MG63 (cell line): ENCODE measurements around the gene DUS2. TPM values are rescaled to one million over a fixed set of nuclear protein-coding genes. Genes with fewer than 3 reads are reported as not detected.
"Not testable (repeated sequence)": the region's sequence is repeated elsewhere in the genome, so short reads cannot be mapped to it uniquely, and the experiment has no call there.

Experiments used
- DNase-seq: peaks from one replicate; pipeline ENCODE4 v3.0.0-alpha.2; 2020
- H3K27me3 ChIP-seq: fragments of 250-450 bp; sonication (Bioruptor Pico); 2 replicates; pipeline ENCODE4 v1.5.1; 2020; ENCODE audit warnings: mild to moderate bottlenecking, moderate library complexity
- H3K36me3 ChIP-seq: fragments of 250-450 bp; sonication (Bioruptor Pico); 2 replicates; pipeline ENCODE4 v1.5.1; 2020; ENCODE audit warnings: mild to moderate bottlenecking, moderate library complexity
- H3K4me3 ChIP-seq: fragments of 250-450 bp; sonication (Bioruptor Pico); 2 replicates; pipeline ENCODE4 v1.5.1; 2020; ENCODE audit warnings: mild to moderate bottlenecking, moderate library complexity
- H3K9me3 ChIP-seq: fragments of 250-450 bp; sonication (Bioruptor Pico); 2 replicates; pipeline ENCODE4 v1.5.1; 2020; ENCODE audit warnings: mild to moderate bottlenecking, moderate library complexity
- total RNA-seq: library from RNA; depleted of rRNA; stranded (reverse); fragments of >200 nt; shearing (Covaris generic); gene quantifications from 2 replicates; pipeline ENCODE4 v1.2.3, GENCODE V29; 2014; ENCODE audit warnings: low replicate concordance

DUS2 gene
- total RNA-seq, 1 experiment from 2014 or later: 16.9 TPM

GRCh38 chr16:68021490-68021889, 1.6 kb upstream of the DUS2 start:
- H3K9me3 ChIP-seq: no peaks in the 10 kb centered on the region
- no peaks in the 10 kb centered on the region for H3K27me3 ChIP-seq
- no peak overlapping the region; the same call in 1 of the 2 replicates for H3K4me3 ChIP-seq
- DNase-seq: no peak
- H3K36me3 ChIP-seq: peaks cover 3% of the 10 kb centered on the region; the same call in 1 of the 2 replicates

- H3K9me3 ChIP-seq: no peaks in the 10 kb centered on the region
- peak overlapping the region; percentile 91 for H3K4me3 ChIP-seq
- peaks cover 3% of the 10 kb centered on the region; the same call in 1 of the 2 replicates for H3K36me3 ChIP-seq
- no peak for DNase-seq
- no peaks in the 10 kb centered on the region for H3K27me3 ChIP-seq
Measured at GRCh38 chr16:68022278-68022727, 781 bp upstream of the DUS2 start.

GRCh38 chr16:68028996-68029395, 5.9 kb downstream of the DUS2 start:
- no peaks in the 10 kb centered on the region for H3K9me3 ChIP-seq
- no peak for DNase-seq
- H3K36me3 ChIP-seq: no peaks in the 10 kb centered on the region
- no peak overlapping the region for H3K4me3 ChIP-seq
- H3K27me3 ChIP-seq: no peaks in the 10 kb centered on the region

GRCh38 chr16:68030108-68030507, 7.0 kb downstream of the DUS2 start:
- H3K9me3 ChIP-seq, H3K27me3 ChIP-seq, H3K4me3 ChIP-seq, H3K36me3 ChIP-seq: not testable (repeated sequence)
- DNase-seq: peak; percentile 37

GRCh38 chr16:68031951-68032350, 8.9 kb downstream of the DUS2 start:
- Histone ChIP-seq H3K9me3 (no peaks in the 10 kb centered on the region), H3K36me3 (no peaks in the 10 kb centered on the region), H3K4me3 (no peak overlapping the region), H3K27me3 (no peaks in the 10 kb centered on the region)
- DNase-seq: peak; percentile 31

GRCh38 chr16:68033101-68033500, 10.0 kb downstream of the DUS2 start:
- H3K36me3 ChIP-seq: no peaks in the 10 kb centered on the region
- no peaks in the 10 kb centered on the region for H3K9me3 ChIP-seq
- H3K27me3 ChIP-seq: no peaks in the 10 kb centered on the region
- no peak overlapping the region for H3K4me3 ChIP-seq
- no peak for DNase-seq

- Histone ChIP-seq H3K9me3 (no peaks in the 10 kb centered on the region), H3K27me3 (no peaks in the 10 kb centered on the region), H3K36me3 (peaks cover 1% of the 10 kb centered on the region; the same call in 1 of the 2 replicates), H3K4me3 (no peak overlapping the region)
- DNase-seq: no peak
Measured at GRCh38 chr16:68035227-68035626, 12.1 kb downstream of the DUS2 start.

GRCh38 chr16:68037841-68038597, 14.9 kb downstream of the DUS2 start:
- peaks cover 7% of the 10 kb centered on the region for H3K36me3 ChIP-seq
- H3K4me3 ChIP-seq: no peak overlapping the region
- H3K27me3 ChIP-seq: no peaks in the 10 kb centered on the region
- H3K9me3 ChIP-seq: no peaks in the 10 kb centered on the region
- no peak for DNase-seq

- Histone ChIP-seq H3K9me3 (no peaks in the 10 kb centered on the region), H3K27me3 (no peaks in the 10 kb centered on the region), H3K4me3 (no peak overlapping the region), H3K36me3 (peaks cover 7% of the 10 kb centered on the region)
- DNase-seq: peak; percentile 41
Measured at GRCh38 chr16:68040506-68041288, 17.6 kb downstream of the DUS2 start.

- H3K27me3 ChIP-seq: no peaks in the 10 kb centered on the region
- peaks cover 7% of the 10 kb centered on the region for H3K36me3 ChIP-seq
- no peaks in the 10 kb centered on the region for H3K9me3 ChIP-seq
- no peak overlapping the region for H3K4me3 ChIP-seq
- DNase-seq: no peak
Measured at GRCh38 chr16:68041783-68042182, 18.7 kb downstream of the DUS2 start.

- no peak for DNase-seq
- no peaks in the 10 kb centered on the region for H3K27me3 ChIP-seq
- no peaks in the 10 kb centered on the region for H3K9me3 ChIP-seq
- H3K36me3 ChIP-seq: peaks cover under 1% of the 10 kb centered on the region
- H3K4me3 ChIP-seq: no peak overlapping the region
Measured at GRCh38 chr16:68046106-68046505, 23.0 kb downstream of the DUS2 start.

GRCh38 chr16:68047987-68048386, 24.9 kb downstream of the DUS2 start:
- Histone ChIP-seq H3K36me3 (no peaks in the 10 kb centered on the region; the same call in 1 of the 2 replicates), H3K9me3 (no peaks in the 10 kb centered on the region)
- DNase-seq: no peak

GRCh38 chr16:68049449-68049848, 26.4 kb downstream of the DUS2 start:
- Histone ChIP-seq H3K4me3 (no peak overlapping the region), H3K36me3 (peaks cover 2% of the 10 kb centered on the region), H3K9me3 (no peaks in the 10 kb centered on the region), H3K27me3 (no peaks in the 10 kb centered on the region)
- no peak for DNase-seq

More at GRCh38 chr16:68047987-68048386, 24.9 kb downstream of the DUS2 start:
- H3K4me3 ChIP-seq: no peak overlapping the region
- no peaks in the 10 kb centered on the region for H3K27me3 ChIP-seq

GRCh38 chr16:68055395-68055794, 32.3 kb downstream of the DUS2 start:
- H3K9me3 ChIP-seq: no peaks in the 10 kb centered on the region
- no peak for DNase-seq
- H3K4me3 ChIP-seq: no peak overlapping the region
- H3K27me3 ChIP-seq: no peaks in the 10 kb centered on the region
- peaks cover 2% of the 10 kb centered on the region for H3K36me3 ChIP-seq

GRCh38 chr16:68059804-68060203, 36.7 kb downstream of the DUS2 start:
- Histone ChIP-seq H3K36me3 (no peaks in the 10 kb centered on the region; the same call in 1 of the 2 replicates), H3K27me3 (no peaks in the 10 kb centered on the region), H3K4me3 (no peak overlapping the region), H3K9me3 (no peaks in the 10 kb centered on the region)
- no peak for DNase-seq

GRCh38 chr16:68061396-68061795, 38.3 kb downstream of the DUS2 start:
- DNase-seq: no peak
- no peaks in the 10 kb centered on the region for H3K9me3 ChIP-seq
- no peaks in the 10 kb centered on the region for H3K27me3 ChIP-seq
- no peak overlapping the region for H3K4me3 ChIP-seq
- H3K36me3 ChIP-seq: no peaks in the 10 kb centered on the region; the same call in 1 of the 2 replicates

- H3K4me3 ChIP-seq: no peak overlapping the region
- no peaks in the 10 kb centered on the region for H3K27me3 ChIP-seq
- H3K9me3 ChIP-seq: no peaks in the 10 kb centered on the region
- H3K36me3 ChIP-seq: no peaks in the 10 kb centered on the region; the same call in 1 of the 2 replicates
- no peak for DNase-seq
Measured at GRCh38 chr16:68062910-68063393, 39.9 kb downstream of the DUS2 start.
